ENCODE measurements around the gene TNFRSF13B.

TNFRSF13B gene

DNA sequence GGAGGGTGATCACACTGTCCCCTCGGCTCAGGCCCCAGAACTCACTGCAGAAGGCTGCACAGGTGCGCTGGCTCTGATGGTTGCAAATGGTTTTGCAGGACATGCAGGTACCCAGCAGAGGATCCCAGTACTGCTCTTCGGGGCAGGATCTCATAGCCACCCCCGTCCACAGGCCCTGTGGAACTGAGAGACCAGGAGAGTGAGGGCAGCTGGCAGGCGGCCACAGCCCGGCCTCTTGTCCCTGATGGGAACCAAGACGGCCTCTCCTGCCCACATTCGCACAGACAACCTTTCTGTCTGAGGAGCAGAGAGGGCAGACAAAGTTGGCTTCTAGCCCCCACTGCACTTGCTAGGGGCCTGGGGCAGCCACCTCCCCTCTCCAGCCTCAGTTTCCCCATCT lies 19.5 kb downstream of the TNFRSF13B start:
- TF ChIP-seq POLR2AphosphoS5 (IDR thresholded peaks at IDR 0.05; ENCODE audit: low read depth) (no peak), GABPA (IDR thresholded peaks at IDR 0.05; ENCODE audit: low read depth) (no peak), SPI1 (IDR thresholded peaks at IDR 0.05; ENCODE audit: borderline replicate concordance, low read depth) (no peak)
- TF ChIP-seq, protein P1, sequence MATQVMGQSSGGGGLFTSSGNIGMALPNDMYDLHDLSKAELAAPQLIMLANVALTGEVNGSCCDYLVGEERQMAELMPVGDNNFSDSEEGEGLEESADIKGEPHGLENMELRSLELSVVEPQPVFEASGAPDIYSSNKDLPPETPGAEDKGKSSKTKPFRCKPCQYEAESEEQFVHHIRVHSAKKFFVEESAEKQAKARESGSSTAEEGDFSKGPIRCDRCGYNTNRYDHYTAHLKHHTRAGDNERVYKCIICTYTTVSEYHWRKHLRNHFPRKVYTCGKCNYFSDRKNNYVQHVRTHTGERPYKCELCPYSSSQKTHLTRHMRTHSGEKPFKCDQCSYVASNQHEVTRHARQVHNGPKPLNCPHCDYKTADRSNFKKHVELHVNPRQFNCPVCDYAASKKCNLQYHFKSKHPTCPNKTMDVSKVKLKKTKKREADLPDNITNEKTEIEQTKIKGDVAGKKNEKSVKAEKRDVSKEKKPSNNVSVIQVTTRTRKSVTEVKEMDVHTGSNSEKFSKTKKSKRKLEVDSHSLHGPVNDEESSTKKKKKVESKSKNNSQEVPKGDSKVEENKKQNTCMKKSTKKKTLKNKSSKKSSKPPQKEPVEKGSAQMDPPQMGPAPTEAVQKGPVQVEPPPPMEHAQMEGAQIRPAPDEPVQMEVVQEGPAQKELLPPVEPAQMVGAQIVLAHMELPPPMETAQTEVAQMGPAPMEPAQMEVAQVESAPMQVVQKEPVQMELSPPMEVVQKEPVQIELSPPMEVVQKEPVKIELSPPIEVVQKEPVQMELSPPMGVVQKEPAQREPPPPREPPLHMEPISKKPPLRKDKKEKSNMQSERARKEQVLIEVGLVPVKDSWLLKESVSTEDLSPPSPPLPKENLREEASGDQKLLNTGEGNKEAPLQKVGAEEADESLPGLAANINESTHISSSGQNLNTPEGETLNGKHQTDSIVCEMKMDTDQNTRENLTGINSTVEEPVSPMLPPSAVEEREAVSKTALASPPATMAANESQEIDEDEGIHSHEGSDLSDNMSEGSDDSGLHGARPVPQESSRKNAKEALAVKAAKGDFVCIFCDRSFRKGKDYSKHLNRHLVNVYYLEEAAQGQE (IDR thresholded peaks at IDR 0.05; ENCODE audit: insufficient replicate concordance, low read depth), result no peak
- TF ChIP-seq, protein P2, sequence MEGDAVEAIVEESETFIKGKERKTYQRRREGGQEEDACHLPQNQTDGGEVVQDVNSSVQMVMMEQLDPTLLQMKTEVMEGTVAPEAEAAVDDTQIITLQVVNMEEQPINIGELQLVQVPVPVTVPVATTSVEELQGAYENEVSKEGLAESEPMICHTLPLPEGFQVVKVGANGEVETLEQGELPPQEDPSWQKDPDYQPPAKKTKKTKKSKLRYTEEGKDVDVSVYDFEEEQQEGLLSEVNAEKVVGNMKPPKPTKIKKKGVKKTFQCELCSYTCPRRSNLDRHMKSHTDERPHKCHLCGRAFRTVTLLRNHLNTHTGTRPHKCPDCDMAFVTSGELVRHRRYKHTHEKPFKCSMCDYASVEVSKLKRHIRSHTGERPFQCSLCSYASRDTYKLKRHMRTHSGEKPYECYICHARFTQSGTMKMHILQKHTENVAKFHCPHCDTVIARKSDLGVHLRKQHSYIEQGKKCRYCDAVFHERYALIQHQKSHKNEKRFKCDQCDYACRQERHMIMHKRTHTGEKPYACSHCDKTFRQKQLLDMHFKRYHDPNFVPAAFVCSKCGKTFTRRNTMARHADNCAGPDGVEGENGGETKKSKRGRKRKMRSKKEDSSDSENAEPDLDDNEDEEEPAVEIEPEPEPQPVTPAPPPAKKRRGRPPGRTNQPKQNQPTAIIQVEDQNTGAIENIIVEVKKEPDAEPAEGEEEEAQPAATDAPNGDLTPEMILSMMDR (IDR thresholded peaks at IDR 0.05; ENCODE audit: insufficient read depth, low read length), result no peak
- H3K27me3 ChIP-seq (ENCODE audit: insufficient read depth, poor library complexity, severe bottlenecking), result no peaks in the 10 kb centered on the region
- no peak overlapping the region for H3K27ac ChIP-seq (replicated peaks)
- no peak for DNase-seq (ENCODE audit: low read depth in 1 of 2, low spot score in 1 of 2)
- no peak overlapping the region for H3K4me3 ChIP-seq (replicated peaks; ENCODE audit: insufficient read depth, low read length)

DNA sequence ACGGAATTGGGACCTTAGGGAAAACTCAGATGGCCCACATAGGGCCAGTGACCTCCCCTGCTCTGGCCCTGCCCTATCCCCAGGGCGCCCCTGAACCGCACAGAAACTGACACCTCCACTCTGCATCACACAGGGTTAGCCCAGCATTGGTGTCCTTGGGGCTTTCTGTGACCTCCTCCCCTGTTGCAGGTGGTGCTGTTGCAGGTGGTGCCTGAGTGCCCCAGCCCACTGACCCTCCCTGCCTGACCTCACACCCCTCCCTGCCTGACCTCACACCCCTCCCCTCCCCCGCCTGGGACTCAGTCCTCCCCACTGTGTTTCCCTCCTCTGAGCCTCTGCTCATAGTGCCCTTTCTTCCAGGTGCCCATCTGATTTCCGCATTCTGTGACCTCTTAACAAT lies 21.4 kb downstream of the TNFRSF13B start:
- Histone ChIP-seq H3K27ac (replicated peaks) (no peak overlapping the region), H3K27me3 (ENCODE audit: insufficient read depth, poor library complexity, severe bottlenecking) (no peaks in the 10 kb centered on the region), H3K4me3 (replicated peaks; ENCODE audit: insufficient read depth, low read length) (no peak overlapping the region)
- no peak for DNase-seq (ENCODE audit: low read depth in 1 of 2, low spot score in 1 of 2)
- TF ChIP-seq, protein P1 (IDR thresholded peaks at IDR 0.05; ENCODE audit: insufficient replicate concordance, low read depth), result no peak
- TF ChIP-seq POLR2AphosphoS5 (IDR thresholded peaks at IDR 0.05; ENCODE audit: low read depth), result no peak
- TF ChIP-seq GABPA (IDR thresholded peaks at IDR 0.05; ENCODE audit: low read depth), result no peak
- TF ChIP-seq SPI1 (IDR thresholded peaks at IDR 0.05; ENCODE audit: borderline replicate concordance, low read depth), result no peak
- TF ChIP-seq, protein P2 (IDR thresholded peaks at IDR 0.05; ENCODE audit: insufficient read depth, low read length), result no peak

DNA sequence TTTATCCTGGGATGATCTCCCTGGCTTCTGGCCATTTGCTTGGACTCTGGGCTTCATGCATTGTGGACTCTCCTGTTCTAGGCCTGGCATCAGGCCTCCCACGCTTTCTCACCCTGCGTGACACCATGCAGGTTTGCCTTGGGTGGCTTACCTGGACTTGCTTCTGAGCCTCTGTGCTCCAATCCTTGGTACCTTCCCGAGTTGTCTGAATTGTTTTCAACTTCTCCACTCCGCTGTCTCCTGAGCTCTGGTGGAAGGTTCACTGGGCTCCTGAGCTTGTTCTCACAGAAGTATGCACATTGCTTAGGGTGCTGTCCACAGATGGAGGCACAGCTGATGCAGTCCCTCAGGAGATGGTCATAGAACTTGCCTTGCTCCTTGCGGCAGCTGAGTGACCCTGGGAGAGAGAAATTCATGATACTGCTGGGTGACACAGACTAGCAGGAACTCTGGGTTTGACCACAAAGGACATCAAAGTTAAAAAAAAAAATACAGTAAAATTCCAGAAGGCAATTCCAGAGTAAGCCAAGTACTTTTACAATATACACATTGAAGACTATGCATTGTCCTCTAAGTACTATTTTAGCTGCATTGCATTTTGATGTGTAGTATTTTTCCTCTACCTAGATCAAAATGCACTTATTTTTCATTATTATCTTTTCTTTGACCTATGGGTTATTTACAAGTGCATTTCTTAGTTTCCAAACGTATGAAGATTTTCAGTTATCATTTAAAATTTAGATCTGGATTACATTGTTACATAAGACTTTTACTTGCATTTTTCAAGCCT lies 23.1 kb downstream of the TNFRSF13B start:
- DNase-seq (ENCODE audit: low read depth in 1 of 2, low spot score in 1 of 2), result no peak
- no peak overlapping the region for H3K27ac ChIP-seq (replicated peaks)
- no peak overlapping the region for H3K4me3 ChIP-seq (replicated peaks; ENCODE audit: insufficient read depth, low read length)
- TF ChIP-seq SPI1 (IDR thresholded peaks at IDR 0.05; ENCODE audit: borderline replicate concordance, low read depth), result no peak
- TF ChIP-seq, protein P1 (IDR thresholded peaks at IDR 0.05; ENCODE audit: insufficient replicate concordance, low read depth), result no peak
- no peak for TF ChIP-seq POLR2AphosphoS5 (IDR thresholded peaks at IDR 0.05; ENCODE audit: low read depth)
- no peaks in the 10 kb centered on the region for H3K27me3 ChIP-seq (ENCODE audit: insufficient read depth, poor library complexity, severe bottlenecking)
